Activated naive CD4-positive, alpha-beta T cell treated with anti-CD3 and anti-CD28 coated beads, Interleukin-2, amount 50 U/mL, for 16 hours (primary cell): Measurements from ENCODE around the gene PPM1A.
A peak's percentile ranks its signal among the peaks of the same experiment; 100 is the strongest.

Source experiments
- DNase-seq: peaks from one replicate; pipeline ENCODE4 v3.0.0-alpha.2; 2020

Gene PPM1A

DNA sequence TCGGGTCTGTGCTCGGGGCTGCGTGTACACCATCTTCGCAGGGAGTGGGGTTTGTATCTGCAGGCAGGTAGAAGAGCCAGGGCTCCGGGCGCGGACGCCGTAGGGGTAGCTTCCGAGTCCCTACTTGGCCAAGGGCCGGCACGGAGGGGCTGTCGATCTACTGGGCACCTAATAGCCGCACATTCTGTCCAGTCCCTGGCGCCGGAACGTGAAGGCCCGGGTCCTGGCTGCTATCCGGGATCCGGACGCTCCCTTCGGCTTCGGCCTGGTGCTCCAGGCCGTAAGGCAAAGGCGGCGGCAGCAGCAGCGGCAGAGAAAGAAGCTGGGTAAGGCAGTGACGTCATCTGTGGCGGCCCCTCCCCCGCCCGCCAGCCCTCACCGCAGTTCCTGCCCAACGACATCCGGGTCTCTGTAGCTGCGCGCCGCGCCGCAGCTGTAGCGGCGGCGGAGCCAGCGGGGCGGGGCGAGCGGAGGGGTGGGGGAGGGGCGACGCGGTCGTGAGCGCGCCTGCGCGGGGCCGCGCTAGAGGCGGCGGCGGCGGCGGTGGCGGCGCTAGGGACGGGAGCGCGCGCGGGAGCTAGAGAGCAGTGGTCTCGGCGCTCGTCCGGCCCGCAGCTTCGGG is at the start of gene PPM1A:
PPM1A (plus strand) TSS at position 525 of the 622 bp plus-strand sequence. CDS start 33,483 bp downstream, outside the sequence.
- DNase-seq, result peak; percentile 96

DNA sequence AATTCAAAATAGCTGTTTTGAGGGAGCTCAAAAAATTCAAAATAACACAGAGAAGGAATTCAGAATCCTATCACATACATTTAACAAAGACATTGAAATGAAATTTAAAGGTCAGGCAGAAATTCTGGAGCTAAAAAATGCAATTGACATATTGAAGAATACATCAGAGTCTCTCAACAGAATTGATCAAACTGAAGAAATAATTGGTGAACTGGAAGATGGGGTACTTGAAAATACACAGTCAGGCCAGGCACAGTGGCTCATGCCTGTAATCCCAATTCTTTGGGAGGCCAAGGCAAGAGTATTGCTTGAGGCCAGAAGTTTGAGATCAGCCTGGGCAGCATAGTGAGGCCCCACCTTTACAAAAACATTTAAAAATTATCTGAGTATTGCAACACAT is 49.7 kb upstream of the PPM1A start:
- DNase-seq, result no peak

DNA sequence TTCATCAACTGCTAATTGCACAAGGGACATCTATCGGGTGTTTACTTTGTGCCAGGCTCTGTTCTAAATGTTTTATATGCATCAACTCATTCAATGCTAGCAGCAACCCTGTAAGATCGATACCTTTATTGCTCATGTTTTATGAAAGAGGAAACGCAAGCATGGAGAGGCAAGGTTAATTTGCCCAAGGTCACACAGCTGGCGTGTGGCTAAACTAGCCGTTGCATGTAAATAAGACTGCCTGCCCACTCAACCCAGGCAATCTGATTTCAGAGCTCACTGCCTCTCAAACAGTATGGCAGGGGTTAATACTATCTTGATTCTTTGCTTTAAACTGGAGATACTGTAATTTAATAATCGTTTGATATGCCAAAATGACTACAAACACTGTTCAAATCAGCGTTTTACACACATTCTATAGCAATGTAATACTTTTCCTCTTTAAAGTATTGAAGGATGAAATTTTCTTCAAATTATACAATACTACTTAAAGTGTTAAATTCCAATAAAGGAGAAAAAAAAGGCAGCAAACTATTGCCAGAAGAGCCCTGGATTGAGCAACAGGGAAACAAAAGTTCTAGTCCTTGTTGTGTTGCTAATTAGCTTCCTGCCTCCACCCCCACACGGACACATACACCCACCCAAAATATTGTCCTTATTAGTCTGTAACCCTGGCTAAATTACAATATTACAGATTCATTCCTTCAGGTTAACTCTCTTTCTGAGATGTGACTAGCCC is 44.7 kb upstream of the PPM1A start:
- no peak for DNase-seq

DNA sequence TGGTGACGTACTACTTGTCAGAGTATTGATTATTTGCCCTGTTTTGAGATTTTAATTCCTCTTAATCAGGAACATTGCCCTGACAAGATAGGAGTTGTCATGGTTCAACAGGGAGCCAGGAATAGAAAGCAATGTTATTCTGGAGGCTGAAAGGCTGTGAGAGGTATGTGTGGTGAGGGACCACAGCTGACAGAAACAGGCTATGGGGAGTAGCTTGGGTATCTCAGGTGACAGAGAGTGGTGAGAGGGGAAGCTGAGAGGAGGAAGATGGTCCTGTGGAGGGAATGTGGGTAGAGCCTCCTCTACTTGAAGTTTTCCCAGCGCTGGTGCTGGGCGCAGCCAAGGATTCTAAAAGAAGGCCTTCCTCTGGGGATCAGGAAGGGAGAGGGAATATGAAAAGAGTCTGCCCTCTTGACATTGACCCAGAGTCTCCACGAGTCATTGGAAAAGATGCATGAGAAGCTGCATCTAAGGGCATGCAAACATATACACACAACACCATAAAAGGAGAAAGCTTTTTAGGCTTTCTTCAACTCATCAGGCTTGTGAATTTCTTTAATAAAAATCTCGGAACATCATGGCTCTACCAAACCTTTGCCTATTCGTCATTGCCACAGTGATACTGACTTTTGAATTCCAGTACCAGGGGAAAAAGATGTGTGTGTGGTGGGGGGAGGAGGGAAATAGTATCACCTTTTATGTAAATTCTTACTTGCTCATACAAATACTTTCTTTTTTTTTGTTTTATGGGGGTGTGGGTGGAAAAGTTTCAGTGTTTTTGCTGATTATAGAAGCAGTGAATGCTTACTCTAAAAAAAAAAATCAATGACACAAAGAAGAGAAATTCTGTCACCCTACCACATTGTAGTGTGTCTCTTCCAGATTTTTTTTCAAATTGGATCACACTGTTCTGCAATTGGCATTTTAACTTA is 43.9 kb upstream of the PPM1A start:
- DNase-seq, result no peak

DNA sequence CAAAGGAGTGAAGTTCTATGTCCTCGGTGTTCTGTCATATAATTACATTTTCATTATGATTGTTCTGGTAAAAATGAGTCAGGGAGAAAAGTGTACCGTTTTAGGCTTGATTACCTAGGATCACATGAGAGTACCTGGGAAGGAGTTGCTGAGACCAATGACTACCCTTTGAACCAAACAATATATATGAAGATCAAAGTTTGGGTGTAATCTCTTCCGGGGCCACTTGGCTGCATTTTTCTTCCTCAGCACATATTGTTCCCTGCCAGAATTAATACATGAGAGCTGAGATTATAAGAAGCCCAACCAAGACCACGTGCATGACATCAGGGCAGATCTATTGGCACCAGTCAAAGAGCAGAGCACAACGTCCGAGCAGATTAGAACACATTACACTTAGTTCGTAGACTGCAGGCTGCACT is 42.8 kb upstream of the PPM1A start:
- DNase-seq, result no peak

DNA sequence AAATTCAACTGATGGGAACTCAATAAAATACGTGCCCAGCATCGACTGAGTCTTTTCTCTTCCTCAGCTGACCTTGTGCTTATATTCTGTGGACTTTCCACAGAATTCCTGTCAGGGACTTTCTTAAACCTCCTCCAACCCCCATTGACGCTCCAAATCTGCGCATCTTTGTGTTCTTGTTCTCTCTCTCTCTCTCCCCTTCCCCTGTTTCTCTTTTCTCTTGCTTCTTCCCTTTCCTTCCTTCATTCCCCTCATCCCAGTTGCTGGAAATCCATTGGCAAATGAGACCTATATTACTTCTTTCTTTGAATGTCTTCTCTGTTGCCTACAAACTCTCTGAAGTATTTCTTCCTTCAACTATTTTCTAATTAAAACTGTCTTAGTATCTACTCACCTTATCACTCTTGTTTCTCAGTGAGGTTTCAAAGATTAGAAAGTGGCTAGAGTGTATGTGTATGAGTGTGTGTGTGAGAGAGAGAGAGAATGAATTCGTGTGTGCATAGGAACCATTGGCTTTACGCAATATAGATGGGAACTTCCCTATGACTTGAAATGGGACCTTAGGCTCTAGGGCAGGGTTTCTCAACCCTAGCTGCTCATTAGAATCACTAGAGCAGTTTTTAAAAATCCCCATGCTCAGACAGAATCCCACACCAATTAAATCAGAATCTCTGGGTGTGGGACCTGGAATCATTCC is 42.0 kb upstream of the PPM1A start:
- no peak for DNase-seq

DNA sequence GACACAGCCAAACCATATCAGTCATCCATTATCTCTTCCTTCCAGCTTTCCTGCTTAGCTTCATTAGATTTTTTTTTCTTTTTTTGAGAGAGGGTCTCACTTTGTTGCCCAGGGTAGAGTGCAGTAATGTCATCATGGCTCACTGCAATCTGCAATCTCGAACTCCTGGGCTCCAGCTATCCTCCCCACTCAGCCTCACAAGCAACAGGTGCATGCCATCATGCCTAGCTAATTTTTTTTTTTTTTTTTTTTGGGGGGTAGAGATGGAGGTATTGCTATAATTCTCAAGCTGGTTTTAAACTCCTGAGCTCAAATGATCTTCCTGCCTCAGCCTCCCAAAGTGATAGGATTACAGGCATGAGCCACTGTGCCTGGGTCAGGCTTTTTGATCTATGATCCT is 38.3 kb upstream of the PPM1A start:
- DNase-seq, result no peak

DNA sequence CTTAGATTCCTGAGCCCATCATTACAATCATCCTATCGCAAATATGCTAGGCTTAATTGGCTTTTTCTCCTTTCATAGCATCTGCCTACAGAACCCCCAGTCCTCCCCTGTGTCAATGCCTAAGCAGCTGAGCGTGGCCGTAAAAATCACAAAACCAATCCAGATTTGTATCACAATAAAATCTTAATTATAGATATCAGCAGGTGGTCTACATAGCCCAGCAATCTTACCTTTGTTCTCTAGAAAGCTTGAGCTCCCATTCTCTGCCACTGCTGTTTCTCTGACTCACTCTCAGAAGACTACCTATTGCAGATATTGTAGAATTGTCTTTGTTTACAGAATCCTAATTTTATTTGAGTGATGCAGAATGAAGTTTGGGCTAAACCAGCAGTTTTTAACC is 37.9 kb upstream of the PPM1A start:
- no peak for DNase-seq

DNA sequence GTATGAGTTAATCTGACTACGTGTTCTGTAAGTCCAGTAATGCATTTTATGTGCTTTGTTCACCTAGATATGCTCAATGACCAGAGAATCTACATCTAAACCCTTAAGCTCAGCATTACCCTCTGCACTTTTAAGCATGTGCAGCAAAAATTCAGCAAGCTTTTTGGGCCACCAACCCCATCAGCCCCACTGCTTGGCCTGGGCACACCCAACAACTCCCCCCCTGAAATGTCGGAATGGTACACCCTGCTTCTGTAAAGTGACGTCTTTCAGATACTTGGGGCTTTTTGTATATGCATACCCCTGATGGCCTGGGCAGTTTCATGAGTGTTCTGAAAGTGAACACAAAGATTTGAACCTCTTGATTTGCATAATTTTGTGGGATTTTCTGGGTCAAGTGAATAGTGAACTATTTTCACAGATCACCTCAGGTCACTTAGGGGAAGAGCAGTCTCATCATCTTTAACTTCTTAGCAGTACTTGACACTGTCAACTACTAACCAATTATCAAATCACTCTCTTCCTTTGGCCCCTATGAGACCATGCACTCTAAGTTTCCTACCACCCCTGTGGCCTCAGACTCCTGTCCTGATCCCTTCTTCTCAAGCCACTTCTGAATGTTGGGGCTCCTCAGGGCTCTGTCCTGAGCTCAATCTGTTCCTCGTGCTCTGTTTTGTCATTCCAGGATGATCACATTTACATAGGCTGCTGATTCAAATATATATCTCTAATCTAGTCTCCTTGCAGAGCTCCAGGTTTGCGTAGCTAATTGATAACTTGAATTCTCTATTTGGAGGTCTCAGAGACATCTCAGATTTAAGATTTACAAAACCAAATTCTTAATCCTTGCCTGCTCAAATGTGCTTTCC is 36.3 kb upstream of the PPM1A start:
- DNase-seq, result no peak

DNA sequence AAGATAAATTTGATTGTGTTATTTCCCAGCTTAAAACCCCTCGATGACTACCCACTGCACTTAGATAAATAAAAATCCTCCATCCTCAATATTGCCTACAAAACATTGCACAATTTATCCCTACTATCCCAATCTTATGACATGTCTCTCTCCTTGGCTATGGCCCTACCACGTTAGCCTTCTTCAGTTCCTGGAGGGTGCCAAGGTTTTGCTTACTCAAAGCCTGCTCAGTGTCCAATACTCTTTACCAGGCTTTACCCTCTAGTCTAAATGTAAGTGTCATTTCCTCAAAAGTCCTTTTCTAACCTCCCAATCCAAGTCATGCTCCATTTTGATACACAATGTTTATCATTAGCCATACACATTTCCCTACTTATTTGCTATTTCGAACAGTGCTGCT is 35.0 kb upstream of the PPM1A start:
- DNase-seq, result no peak

DNA sequence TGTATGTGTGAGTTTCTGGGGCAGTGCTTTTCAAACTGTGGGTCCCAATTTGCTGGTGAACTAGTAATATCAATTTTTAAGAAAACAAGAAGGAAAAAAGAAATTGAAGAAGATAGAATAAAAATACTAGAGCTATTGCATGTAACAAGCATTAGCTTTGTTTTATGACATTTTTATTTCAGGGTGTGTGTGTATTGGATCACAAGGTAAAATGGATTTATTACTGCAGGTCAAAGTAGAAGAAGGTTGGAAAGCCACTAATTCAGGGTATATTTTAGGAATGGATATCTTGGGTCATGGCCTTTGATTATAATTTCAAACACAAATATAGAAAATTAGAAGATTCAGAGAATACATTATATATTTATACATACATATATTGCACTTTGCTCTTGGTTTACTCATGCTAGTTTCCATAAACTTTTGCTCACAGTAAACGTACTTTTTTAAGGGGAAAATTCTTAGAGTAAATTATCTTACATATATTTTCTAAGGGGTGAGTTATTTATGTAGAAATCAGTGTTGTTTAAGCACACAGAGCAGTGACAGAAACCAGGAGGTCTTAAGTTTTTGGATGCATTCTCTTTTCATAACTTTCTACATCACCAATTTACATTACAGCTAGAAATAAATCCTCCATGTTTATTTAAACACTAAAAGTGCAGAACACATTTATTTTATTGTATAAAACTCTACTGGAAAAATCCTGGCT is 34.5 kb upstream of the PPM1A start:
- no peak for DNase-seq

DNA sequence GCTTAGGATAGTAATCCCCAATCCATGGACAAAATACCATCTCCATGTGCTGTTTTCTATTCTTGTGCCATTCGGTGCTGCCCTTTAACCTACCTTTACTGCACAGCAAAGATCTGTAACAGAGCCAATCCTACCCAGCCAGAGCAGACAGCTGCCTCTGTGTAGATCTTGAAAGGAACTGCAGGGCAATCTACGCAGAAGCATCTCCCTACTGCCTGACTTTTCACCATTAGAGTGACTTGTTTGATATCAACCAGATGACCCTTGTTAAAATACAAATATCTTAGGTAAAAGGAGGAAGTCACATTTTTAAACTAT is 33.9 kb upstream of the PPM1A start:
- no peak for DNase-seq

DNA sequence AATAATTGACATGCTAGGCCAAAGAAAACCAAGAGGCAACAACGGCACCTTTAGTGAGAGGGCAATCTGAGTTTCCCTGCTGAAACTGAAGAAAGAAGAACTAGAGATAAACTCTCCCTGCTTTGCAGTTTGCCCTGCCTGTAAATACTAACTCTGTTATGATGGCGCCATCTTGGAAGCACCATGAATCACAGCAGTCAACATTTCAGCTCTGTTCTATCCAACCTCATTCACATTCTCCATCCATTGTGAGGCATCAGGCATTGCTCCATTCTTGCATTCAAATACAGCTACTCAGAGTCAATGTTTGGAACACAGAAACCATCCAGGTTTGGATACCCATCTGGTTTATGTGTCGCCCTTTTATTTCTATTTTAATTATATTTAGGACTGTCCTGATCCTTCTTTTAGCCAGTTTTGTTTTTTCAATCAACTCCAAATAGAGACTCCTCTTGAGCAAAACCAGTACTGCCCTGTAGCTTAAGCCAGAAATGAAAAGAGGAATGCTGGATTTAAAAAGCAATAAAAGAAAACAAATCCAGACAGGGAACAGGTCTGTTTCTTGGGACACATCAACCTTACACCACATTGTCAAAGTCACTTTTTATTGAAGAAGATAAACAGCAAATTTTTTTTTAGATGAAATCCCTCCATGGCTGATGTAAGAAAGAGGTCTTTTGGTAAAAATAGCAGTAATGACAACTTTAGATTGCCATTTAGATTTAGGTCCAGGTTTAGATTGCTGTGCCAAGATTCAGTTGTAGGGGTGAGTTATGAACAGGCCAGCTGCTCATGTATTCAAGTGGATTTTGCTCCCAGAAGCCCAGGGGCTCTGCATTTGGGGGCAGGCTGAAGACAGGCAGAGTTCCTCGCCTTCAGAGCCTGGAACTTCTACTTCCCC is 33.3 kb upstream of the PPM1A start:
- DNase-seq, result no peak

DNA sequence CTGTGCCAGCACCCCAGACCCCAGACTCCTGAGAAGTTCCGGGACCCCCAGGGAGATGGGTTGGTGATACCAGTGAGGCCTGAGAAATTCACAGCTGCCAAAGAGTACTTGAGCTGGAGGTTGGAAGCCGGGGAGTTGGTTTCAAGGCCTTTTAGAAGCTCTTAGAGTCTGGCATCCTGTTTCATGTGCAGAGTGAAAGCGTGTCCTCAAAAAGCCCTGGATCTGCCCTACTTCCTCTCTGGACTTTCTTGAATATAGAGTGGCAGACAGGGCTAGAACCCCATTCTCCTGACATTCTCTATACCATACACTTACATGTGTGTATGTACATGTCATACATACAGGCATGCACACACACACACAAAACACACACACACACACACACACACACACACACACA is 31.3 kb upstream of the PPM1A start:
- DNase-seq, result no peak

DNA sequence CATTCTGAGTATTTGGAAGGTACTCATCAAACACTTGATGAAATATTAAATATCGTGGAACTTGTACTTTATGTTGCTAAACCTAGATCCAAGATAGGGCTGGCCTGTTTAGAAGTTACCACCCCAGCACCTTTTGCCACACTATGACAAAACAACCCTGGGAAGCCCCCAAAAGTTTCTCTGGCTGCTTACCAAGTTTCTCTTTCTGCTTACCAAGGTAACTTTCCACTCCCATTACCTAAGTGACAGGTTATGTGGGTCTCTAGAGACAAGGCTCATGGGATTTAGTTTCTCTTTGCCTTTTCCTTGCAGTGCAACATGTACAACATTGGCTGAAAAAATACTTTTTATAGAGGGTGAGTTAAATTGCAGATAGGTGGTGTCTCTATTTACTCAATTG is 28.9 kb upstream of the PPM1A start:
- no peak for DNase-seq

DNA sequence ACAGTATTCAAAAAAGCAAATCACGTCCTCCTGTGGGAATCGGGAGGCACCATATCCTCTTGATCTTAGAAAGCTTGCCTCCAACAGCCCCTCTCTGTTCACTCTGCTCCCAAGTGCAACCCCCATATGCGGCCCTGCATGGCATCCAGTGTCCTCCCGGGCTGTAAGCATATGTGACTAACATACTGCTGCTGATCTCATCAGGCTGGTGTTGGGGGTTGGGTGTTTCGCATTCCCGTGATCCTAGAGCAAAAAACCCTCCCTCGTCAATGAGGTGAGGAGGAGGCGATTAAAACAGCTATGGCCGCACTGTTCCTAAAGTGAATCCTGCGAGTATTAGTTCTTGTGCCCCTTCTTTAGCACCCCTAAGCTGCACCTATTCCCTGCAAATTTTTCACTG is 28.1 kb upstream of the PPM1A start:
- no peak for DNase-seq

DNA sequence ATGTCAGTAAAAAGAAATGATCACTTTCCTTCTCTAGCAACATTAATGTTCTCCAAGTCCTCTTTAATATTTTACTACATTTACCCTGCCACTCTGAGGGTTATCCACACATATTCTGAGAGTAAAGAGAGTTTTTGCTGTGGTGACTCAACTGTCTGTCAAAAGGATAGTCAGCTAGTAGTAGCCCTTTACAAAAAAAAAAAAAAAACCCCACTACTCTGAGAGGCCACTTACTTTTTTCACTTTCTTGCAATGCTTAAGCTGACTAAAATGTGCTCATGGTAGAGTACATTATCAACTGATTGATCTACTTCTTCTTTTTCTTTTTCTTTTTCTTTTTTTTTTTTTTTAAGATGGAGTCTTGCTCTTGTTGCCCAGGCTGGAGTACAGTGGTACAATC is 27.6 kb upstream of the PPM1A start:
- DNase-seq, result no peak

DNA sequence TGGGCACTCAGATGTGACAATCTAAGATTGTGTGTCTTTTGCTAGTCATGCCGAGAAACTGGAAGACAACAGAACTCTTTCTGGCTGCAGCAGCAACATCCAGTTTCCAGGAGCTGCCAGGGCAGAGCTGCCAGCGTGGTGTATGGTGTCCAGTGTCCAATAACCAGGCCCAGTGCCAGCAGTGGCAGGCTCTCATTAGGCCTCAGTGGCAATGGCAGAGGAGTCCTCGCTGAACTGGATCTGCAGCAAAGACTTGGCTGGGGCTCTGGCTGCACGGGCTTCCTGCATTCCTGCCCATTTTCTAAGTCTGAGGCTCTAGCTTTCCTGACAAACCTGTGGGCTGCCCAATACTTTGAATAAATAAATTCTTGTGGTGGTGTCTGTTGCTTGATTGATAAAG is 26.2 kb upstream of the PPM1A start:
- no peak for DNase-seq

DNA sequence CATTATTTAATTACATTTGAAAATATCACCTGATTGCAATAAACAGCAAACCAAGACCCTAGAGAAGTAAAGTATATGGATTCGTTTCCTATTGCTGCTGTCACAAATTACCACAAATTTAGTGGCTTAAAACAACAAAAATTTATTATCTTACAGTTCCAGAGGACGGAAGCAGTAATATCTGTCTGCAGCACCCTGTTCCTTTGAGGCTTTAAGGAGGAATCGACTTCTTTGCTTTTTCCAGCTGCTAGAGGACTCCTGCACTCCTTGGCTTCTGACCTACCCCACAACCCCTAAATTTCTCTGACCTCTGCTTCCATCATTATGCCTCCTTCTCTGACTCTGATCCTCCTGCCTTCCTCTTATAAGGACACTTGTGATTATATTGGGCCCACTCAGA is 23.8 kb upstream of the PPM1A start:
- no peak for DNase-seq

DNA sequence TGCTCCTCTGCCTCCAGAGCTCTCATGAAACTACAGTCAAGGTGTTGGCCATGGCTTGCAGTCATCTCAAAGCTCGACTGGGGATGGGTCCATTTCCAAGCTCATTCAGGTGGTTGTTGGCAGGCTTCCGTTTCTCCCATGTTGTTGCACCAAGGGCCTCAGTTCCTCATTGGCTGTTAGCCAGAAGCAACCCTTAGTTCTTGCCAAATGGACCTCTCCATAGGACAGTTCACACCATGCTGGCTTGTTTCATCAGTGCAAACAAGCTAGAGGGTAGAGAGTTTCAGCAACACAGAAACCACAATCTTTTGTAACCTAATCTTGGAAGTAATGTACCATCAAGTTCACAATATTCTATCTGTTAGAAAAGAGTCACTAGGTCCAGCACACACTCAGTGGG is 22.7 kb upstream of the PPM1A start:
- DNase-seq, result no peak

DNA sequence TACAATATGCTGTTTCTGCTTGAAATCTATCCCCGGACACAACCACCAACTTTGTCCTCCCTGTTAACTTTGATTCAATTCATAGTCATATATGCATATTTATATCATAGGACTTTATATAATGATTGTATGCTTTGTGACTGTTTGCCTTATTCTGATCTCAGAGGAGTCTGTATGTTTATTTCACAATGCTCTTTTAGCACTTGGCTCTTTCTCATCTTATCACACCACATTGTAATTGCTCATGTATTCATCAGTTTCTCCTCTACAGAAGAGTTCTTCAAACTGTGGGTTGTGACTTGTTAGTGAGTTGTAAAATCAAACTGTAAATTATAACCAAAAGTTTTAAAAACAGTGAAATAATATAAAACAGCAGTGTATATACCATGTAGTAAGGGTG is 21.7 kb upstream of the PPM1A start:
- DNase-seq, result no peak
